Measurements from ENCODE around the gene OSBP2. TPM values are rescaled to one million over a fixed set of nuclear protein-coding genes. Genes with fewer than 3 reads are reported as not detected.
A peak's percentile ranks its signal among the peaks of the same experiment; 100 is the strongest.

The OSBP2 gene
- total RNA-seq, result 1 to 10 TPM; 3.7 to 8.7 (median 4.7) TPM

- H3K27ac ChIP-seq, result peak within 1 kb of the TSS; percentile 44 to 74 (median 54)
- TF ChIP-seq POLR2A (IDR thresholded peaks at IDR 0.05) (no peak), CTCF (IDR thresholded peaks at IDR 0.05) (peak in 2 of 6 experiments; percentile 7 to 39)
- H3K4me1 ChIP-seq, result peaks cover 0 to 16% (median 2%) of the 10 kb centered on the region in 4 donors
- no peaks in the 10 kb centered on the region for H3K36me3 ChIP-seq
- no peaks in the 10 kb centered on the region for H3K9me3 ChIP-seq
- H3K27me3 ChIP-seq, result no peaks in the 10 kb centered on the region
- DNase-seq, result peak in 2 of 3 donors; percentile 57 to 69
- peak within 1 kb of the TSS; percentile 47 to 82 (median 70) for H3K4me3 ChIP-seq
These were observed at the start of gene OSBP2 for GRCh38 chr22:30694640-30695350. Gene OSBP2, plus strand, starts transcription at chr22:30694874. Its CDS starts 36 bp downstream, at chr22:30694910.

DNA sequence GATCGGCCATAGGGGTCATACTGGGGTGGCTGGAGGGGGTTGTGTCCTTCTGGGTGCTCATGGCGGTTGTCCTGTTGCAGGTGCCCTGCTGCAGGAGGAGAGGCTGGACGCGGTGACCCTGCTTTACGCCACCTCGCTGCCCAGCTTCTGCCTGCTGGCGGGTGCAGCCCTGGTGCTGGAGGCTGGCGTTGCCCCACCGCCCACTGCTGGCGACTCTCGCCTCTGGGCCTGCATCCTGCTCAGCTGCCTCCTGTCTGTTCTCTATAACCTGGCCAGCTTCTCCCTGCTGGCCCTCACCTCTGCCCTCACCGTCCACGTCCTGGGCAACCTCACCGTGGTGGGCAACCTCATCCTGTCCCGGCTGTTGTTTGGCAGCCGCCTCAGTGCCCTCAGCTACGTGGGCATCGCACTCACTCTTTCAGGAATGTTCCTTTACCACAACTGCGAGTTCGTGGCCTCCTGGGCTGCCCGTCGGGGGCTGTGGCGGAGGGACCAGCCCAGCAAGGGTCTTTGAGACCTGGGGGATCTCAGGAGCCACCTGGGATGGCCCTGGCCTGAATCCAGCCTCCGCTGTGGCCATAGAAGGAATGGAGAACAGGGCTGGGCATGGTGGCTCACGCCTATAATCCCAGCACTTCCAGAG, 48.0 kb upstream of the OSBP2 start:
- H3K27me3 ChIP-seq, result no peaks in the 10 kb centered on the region
- no peaks in the 10 kb centered on the region for H3K9me3 ChIP-seq
- H3K36me3 ChIP-seq, result no peaks in the 10 kb centered on the region
- H3K27ac ChIP-seq, result no peak overlapping the region
- no peak for DNase-seq
- H3K4me1 ChIP-seq, result no peaks in the 10 kb centered on the region
- TF ChIP-seq CTCF (IDR thresholded peaks at IDR 0.05) (no peak), POLR2A (IDR thresholded peaks at IDR 0.05) (no peak)
- H3K4me3 ChIP-seq, result no peak overlapping the region

- no peaks in the 10 kb centered on the region for H3K27me3 ChIP-seq
- no peaks in the 10 kb centered on the region for H3K9me3 ChIP-seq
- H3K4me3 ChIP-seq, result no peak overlapping the region
- no peak overlapping the region for H3K27ac ChIP-seq
- TF ChIP-seq POLR2A (IDR thresholded peaks at IDR 0.05) (no peak), CTCF (IDR thresholded peaks at IDR 0.05) (no peak)
- H3K4me1 ChIP-seq, result no peaks in the 10 kb centered on the region
- H3K36me3 ChIP-seq, result no peaks in the 10 kb centered on the region
- no peak for DNase-seq
These were observed 47.1 kb upstream of the OSBP2 start for GRCh38 chr22:30647536-30647935.

DNA sequence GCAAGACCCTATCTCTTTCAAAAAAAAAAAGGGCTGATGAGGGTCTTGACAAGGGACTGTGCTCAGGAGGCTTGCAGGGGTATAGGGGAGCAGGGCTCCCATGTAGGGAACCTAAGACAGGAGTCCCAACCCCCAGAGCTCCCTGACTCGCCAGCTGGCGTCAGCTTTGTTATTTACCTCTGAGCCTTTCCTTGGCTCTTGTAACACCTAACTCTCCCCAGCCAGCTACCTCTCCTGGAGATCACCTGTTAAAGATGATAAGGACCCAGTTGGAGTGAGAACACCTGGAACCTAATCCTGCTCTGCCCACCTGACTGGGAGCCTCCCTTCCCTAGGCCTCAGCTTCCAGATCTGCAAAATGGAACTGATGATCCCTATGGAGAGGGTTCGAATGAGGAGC, 45.8 kb upstream of the OSBP2 start:
- Histone ChIP-seq H3K4me1 (no peaks in the 10 kb centered on the region), H3K4me3 (no peak overlapping the region), H3K9me3 (no peaks in the 10 kb centered on the region), H3K36me3 (no peaks in the 10 kb centered on the region), H3K27ac (peak overlapping the region in 1 of 4 donors; percentile 39), H3K27me3 (no peaks in the 10 kb centered on the region)
- no peak for TF ChIP-seq POLR2A (IDR thresholded peaks at IDR 0.05)
- TF ChIP-seq CTCF (IDR thresholded peaks at IDR 0.05), result no peak
- no peak for DNase-seq

DNA sequence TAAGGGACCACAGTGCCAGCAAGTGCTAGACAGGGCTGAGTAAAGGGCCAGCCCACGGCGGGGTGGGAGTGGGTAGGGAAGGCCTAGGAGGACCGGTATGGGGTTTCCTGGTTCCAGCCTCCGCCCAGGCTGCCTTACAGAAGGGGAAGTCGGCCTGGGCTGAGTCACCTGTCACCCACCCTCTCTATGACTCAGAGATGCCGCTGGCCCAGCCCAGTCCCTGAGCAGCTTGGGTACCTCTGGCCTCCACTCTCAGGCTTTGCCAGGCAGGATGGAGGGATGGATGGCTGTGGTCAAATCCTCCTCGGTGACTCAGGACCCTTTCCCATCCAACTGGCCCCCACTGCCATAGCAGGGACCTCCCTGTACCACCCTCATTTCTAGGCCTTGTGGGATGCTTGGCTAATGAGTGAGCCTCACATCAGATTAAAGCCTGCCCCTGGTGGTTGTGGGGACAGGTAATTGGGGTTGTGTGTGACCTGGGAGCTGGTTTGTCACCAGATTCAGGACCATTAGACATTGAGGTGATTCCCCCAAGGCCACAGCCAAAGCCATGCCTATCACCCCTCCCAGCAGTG, 45.2 kb upstream of the OSBP2 start:
- H3K9me3 ChIP-seq, result no peaks in the 10 kb centered on the region
- H3K27me3 ChIP-seq, result no peaks in the 10 kb centered on the region
- no peaks in the 10 kb centered on the region for H3K4me1 ChIP-seq
- peak in 2 of 3 donors; percentile 74 to 81 for DNase-seq
- H3K36me3 ChIP-seq, result no peaks in the 10 kb centered on the region
- H3K27ac ChIP-seq, result peak overlapping the region in 1 of 4 donors; percentile 39
- no peak overlapping the region for H3K4me3 ChIP-seq
- TF ChIP-seq CTCF (IDR thresholded peaks at IDR 0.05) (peak in 1 of 6 experiments; percentile 6), POLR2A (IDR thresholded peaks at IDR 0.05) (no peak)
